Osteoblast (primary cell): ENCODE data around the gene CTRB2. TPM values are rescaled to one million over a fixed set of nuclear protein-coding genes. Genes with fewer than 3 reads are reported as not detected.
A peak's percentile ranks its signal among the peaks of the same experiment; 100 is the strongest.

ENCODE experiments used
- DNase-seq: peaks from one replicate; pipeline ENCODE4 v3.0.0; 2011; ENCODE audit warnings: low spot score, mixed read lengths; ENCODE audit not compliant: insufficient read length; ENCODE audit errors: missing footprints
- H2AFZ ChIP-seq: 2 replicates; pipeline ENCODE4 v1.6.0; 2011; ENCODE audit warnings: mild to moderate bottlenecking, low read length
- H3K27ac ChIP-seq: 2 replicates; pipeline ENCODE4 v1.5.1; 2011; ENCODE audit warnings: mild to moderate bottlenecking, low read depth, low read length, moderate library complexity
- H3K27me3 ChIP-seq: 2 replicates; pipeline ENCODE4 v1.6.0; 2012; ENCODE audit warnings: mild to moderate bottlenecking, control low read depth, inconsistent platforms, low read length, moderate library complexity; ENCODE audit not compliant: insufficient read depth
- H3K36me3 ChIP-seq: 2 replicates; pipeline ENCODE4 v1.5.1; 2011; ENCODE audit warnings: mild to moderate bottlenecking, low read length, control low read depth, moderate library complexity; ENCODE audit not compliant: insufficient read depth
- H3K4me1 ChIP-seq: 2 replicates; pipeline ENCODE4 v1.5.1; 2011; ENCODE audit warnings: mild to moderate bottlenecking, low read length, control low read depth, moderate library complexity; ENCODE audit not compliant: insufficient read depth
- H3K4me2 ChIP-seq: 2 replicates; pipeline ENCODE4 v1.6.0; 2011; ENCODE audit warnings: mild to moderate bottlenecking, low read length; ENCODE audit not compliant: insufficient read depth
- H3K4me3 ChIP-seq: fragments of 200-600 bp; sonication (generic); 3 replicates; pipeline ENCODE4 v1.5.1; 2012; ENCODE audit warnings: mild to moderate bottlenecking, low read length, inconsistent platforms; ENCODE audit not compliant: insufficient read depth
- H3K79me2 ChIP-seq: 2 replicates; pipeline ENCODE4 v1.6.0; 2012; ENCODE audit warnings: mild to moderate bottlenecking, low read length, control low read depth, inconsistent platforms; ENCODE audit not compliant: insufficient read depth
- H3K9me3 ChIP-seq: 2 replicates; pipeline ENCODE4 v1.5.1; 2011; ENCODE audit warnings: low read depth, low read length, control low read depth
- H4K20me1 ChIP-seq: 2 replicates; pipeline ENCODE4 v1.6.0; 2012; ENCODE audit warnings: mild to moderate bottlenecking, low read length, control low read depth; ENCODE audit not compliant: insufficient read depth
- CTCF ChIP-seq: IDR thresholded peaks from 2 replicates; pipeline ENCODE4 v1.5.1; 2011; ENCODE audit warnings: mild to moderate bottlenecking, low read depth, low read length, moderate library complexity; ENCODE audit errors: extremely low read depth
- total RNA-seq: library from RNA; depleted of rRNA; stranded (reverse); fragments of >200 nt; gene quantifications from 2 replicates; pipeline ENCODE4 v1.2.3, GENCODE V29; 2012

CTRB2 gene
- total RNA-seq, 1 donor: not detected

GRCh38 chr16:75219838-75220237, 12.9 kb upstream of the CTRB2 start:
- H3K36me3 ChIP-seq: no peaks in the 10 kb centered on the region

GRCh38 chr16:75219088-75219487, 12.1 kb upstream of the CTRB2 start:
- Histone ChIP-seq H3K4me1 (no peaks in the 10 kb centered on the region), H3K27ac (no peak overlapping the region), H3K36me3 (no peaks in the 10 kb centered on the region), H3K4me3 (no peak overlapping the region), H3K27me3 (no peaks in the 10 kb centered on the region), H3K9me3 (no peaks in the 10 kb centered on the region), H4K20me1 (no peaks in the 10 kb centered on the region), H2AFZ (no peak overlapping the region), H3K4me2 (no peak overlapping the region), H3K79me2 (no peaks in the 10 kb centered on the region)
- DNase-seq: peak; percentile 37
- no peak for TF ChIP-seq CTCF

More at GRCh38 chr16:75219838-75220237, 12.9 kb upstream of the CTRB2 start:
- Histone ChIP-seq H3K4me2 (peak overlapping the region; percentile 53), H3K9me3 (no peaks in the 10 kb centered on the region), H4K20me1 (peaks cover 3% of the 10 kb centered on the region), H2AFZ (no peak overlapping the region), H3K4me1 (no peaks in the 10 kb centered on the region), H3K27me3 (peaks cover 4% of the 10 kb centered on the region), H3K4me3 (peak overlapping the region; percentile 22), H3K79me2 (no peaks in the 10 kb centered on the region), H3K27ac (no peak overlapping the region)
- peak; percentile 49 for DNase-seq
- no peak for TF ChIP-seq CTCF

- Histone ChIP-seq H4K20me1 (no peaks in the 10 kb centered on the region), H3K4me2 (peak within 1 kb of the TSS; percentile 53), H3K4me3 (peak within 1 kb of the TSS; percentile 22), H3K4me1 (no peaks in the 10 kb centered on the region), H3K9me3 (no peaks in the 10 kb centered on the region), H3K36me3 (no peaks in the 10 kb centered on the region), H3K79me2 (no peaks in the 10 kb centered on the region), H2AFZ (no peak within 1 kb of the TSS), H3K27me3 (no peaks in the 10 kb centered on the region), H3K27ac (no peak within 1 kb of the TSS)
- TF ChIP-seq CTCF: no peak
- DNase-seq: peak; percentile 54
These were observed 11.5 kb upstream of the CTRB2 start, which contains the start of gene CTRB1 for GRCh38 chr16:75218256-75219076. Gene CTRB1 (plus strand): TSS chr16:75218988. CDS start chr16:75219008, 20 bp downstream.

- no peaks in the 10 kb centered on the region for H3K79me2 ChIP-seq
- no peaks in the 10 kb centered on the region for H3K27me3 ChIP-seq
- H3K9me3 ChIP-seq: no peaks in the 10 kb centered on the region
- H4K20me1 ChIP-seq: no peaks in the 10 kb centered on the region
- H3K4me3 ChIP-seq: no peak overlapping the region
- no peak for TF ChIP-seq CTCF
- no peak overlapping the region for H3K27ac ChIP-seq
- H2AFZ ChIP-seq: no peak overlapping the region
- no peaks in the 10 kb centered on the region for H3K36me3 ChIP-seq
- no peaks in the 10 kb centered on the region for H3K4me1 ChIP-seq
- DNase-seq: peak; percentile 67
- H3K4me2 ChIP-seq: no peak overlapping the region
These were observed 10.5 kb upstream of the CTRB2 start for GRCh38 chr16:75217389-75217851.
